Epithelial cell of proximal tubule (primary cell): ENCODE data around the gene IMMP2L. TPM values are rescaled to one million over a fixed set of nuclear protein-coding genes. Genes with fewer than 3 reads are reported as not detected.

Source experiments
- DNase-seq: peaks from one replicate; pipeline ENCODE4 v3.0.0-alpha.2; 2011; ENCODE audit warnings: low read depth
- H3K4me3 ChIP-seq: 2 replicates; pipeline ENCODE4 v1.5.1; 2011; ENCODE audit warnings: low read depth, mild to moderate bottlenecking, low read length
- total RNA-seq: library from RNA; depleted of rRNA; stranded (reverse); fragments of >200 nt; gene quantifications from 2 replicates; pipeline ENCODE4 v1.2.3, GENCODE V29; 2015
- TF ChIP-seq, protein P1 (sequence below): conservative IDR thresholded peaks from 2 replicates; pipeline ENCODE4 v1.5.1; 2012; ENCODE audit warnings: low read depth, mild to moderate bottlenecking, low read length

The IMMP2L gene
- total RNA-seq, 1 donor from 2014 or later, result 8.4 TPM

- DNase-seq, result no peak
- no peak overlapping the region for H3K4me3 ChIP-seq
- TF ChIP-seq, protein P1, sequence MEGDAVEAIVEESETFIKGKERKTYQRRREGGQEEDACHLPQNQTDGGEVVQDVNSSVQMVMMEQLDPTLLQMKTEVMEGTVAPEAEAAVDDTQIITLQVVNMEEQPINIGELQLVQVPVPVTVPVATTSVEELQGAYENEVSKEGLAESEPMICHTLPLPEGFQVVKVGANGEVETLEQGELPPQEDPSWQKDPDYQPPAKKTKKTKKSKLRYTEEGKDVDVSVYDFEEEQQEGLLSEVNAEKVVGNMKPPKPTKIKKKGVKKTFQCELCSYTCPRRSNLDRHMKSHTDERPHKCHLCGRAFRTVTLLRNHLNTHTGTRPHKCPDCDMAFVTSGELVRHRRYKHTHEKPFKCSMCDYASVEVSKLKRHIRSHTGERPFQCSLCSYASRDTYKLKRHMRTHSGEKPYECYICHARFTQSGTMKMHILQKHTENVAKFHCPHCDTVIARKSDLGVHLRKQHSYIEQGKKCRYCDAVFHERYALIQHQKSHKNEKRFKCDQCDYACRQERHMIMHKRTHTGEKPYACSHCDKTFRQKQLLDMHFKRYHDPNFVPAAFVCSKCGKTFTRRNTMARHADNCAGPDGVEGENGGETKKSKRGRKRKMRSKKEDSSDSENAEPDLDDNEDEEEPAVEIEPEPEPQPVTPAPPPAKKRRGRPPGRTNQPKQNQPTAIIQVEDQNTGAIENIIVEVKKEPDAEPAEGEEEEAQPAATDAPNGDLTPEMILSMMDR, result no peak
Observed at GRCh38 chr7:111138193-111138569, 424.1 kb downstream of the IMMP2L start.

DNA sequence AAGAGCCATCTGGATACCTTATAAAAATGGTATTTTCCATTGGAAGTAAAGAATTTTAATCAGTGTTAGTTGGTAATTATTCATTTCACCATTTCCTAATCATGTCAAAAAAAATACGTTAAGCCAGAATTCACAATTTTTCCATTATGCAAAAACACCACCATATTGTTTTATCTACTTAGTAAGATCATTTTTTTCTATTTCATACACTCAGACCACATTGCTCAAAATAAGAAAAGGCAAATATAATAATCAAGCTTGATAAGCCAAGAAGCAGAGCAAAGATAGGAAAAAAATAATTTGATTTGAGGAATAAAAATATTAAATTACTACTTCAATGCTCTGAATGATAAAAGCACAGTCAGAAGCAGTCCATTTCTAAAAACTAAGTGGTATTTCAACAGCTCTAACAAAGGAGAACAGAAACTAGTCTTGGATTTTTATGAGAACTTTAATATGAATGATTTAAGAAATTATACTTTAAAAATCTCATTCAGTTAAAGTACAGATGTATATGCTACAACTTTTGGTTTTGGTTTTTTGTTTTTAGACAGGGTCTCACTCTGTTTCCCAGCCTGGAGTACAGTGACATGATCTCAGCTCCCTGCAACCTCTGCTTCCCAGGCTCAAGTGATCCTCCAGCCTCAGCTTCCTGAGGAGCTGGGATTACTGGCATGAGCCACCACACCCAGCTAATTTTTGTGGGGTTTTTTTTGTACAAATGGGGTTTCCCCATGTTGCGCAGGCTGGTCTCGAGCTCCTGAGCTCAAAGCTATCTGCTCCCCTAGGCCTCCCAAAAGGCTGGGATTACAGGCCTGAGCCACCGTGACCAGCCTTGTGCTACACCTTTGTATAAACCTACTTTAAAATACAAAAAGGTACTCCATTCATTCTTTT, 424.7 kb downstream of the IMMP2L start:
- TF ChIP-seq, protein P1, result no peak
- H3K4me3 ChIP-seq, result no peak overlapping the region
- DNase-seq, result no peak

DNA sequence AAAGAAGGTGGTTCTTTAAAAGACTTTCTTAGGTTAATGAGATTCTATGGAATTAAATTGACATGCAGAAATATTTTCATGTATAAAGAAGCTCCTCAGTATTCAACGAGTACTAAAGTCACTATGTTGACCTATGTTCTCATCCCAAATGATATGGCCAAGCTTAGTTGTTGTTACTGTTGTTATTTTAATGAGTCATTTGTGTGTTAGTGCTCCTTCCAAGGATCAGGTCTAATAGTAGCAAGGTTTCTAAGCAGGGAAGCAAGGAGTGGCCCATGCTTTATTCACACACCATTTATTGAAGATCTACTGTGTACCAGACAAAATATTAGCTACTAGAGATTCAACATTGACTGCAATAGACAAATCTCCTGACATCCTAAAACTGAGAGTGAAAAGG, 429.5 kb downstream of the IMMP2L start:
- TF ChIP-seq, protein P1, result no peak
- no peak for DNase-seq
- no peak overlapping the region for H3K4me3 ChIP-seq

DNA sequence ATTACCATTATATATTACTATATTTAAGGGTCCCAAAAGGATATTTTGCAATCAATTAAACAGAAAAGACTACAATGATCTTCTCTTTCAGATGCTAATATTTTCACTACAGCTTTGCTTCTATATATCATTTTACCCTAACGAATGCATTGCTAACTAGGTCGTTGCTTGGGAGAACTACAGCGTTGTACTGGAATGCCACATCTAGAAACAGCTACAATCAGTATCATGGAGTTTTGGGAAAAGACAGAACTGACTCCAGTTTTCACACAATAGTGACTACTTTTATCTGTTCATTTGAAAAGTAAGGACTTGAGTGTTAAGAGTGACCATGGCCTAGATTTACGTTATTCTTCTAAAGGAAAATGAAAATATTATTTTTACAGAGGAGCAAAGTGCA, 432.9 kb downstream of the IMMP2L start:
- H3K4me3 ChIP-seq, result no peak overlapping the region
- DNase-seq, result no peak
- TF ChIP-seq, protein P1, result no peak

DNA sequence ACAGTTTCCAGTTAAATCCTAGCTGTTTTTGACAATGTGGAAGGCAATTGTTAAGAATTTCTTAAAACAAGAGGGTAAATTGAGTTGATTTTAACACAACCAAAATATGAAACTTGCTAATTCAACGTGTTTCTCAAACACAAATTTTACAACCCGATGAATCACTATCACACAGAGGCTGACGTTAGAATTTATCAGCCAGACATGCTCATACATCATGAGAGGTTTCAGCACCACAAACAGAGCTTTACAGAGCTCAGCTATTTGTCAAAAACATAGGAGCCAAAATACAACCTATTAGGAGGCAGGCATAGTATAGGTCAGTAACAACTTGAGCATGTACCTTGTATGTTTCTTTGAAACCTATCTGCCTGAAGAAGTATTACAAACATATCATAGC, 435.3 kb downstream of the IMMP2L start:
- TF ChIP-seq, protein P1, result no peak
- no peak overlapping the region for H3K4me3 ChIP-seq
- no peak for DNase-seq

- TF ChIP-seq, protein P1, result no peak
- DNase-seq, result no peak
- H3K4me3 ChIP-seq, result no peak overlapping the region
Observed at GRCh38 chr7:111115966-111116365, 446.3 kb downstream of the IMMP2L start.

- TF ChIP-seq, protein P1, result no peak
- DNase-seq, result no peak
Observed at GRCh38 chr7:111113263-111114017, 448.9 kb downstream of the IMMP2L start.

More at GRCh38 chr7:111113263-111114017, 448.9 kb downstream of the IMMP2L start:
- H3K4me3 ChIP-seq, result no peak overlapping the region
